Liver (tissue), 3 donors: ENCODE data around the gene SLC2A9.

Experiments used
- FOXA1 ChIP-seq: IDR thresholded peaks from 2 replicates; pipeline ENCODE4 v1.6.1; 2016; ENCODE audit warnings: antibody characterized with exemption
- FOXA2 ChIP-seq: IDR thresholded peaks from 2 replicates; pipeline ENCODE4 v1.6.1; 2016; ENCODE audit warnings: antibody characterized with exemption
- HNF4A ChIP-seq, 2 donors: conservative IDR thresholded peaks; 2 replicates each; pipeline ENCODE4 v1.6.1; 2016; ENCODE audit warnings: antibody characterized with exemption in 2 of 2, mild to moderate bottlenecking in 2 of 2
- JUND ChIP-seq, 2 donors: IDR thresholded peaks; 2 replicates each; pipeline ENCODE4 v1.6.1; 2016; ENCODE audit warnings: antibody characterized with exemption in 2 of 2
- RAD21 ChIP-seq, 2 donors: IDR thresholded peaks; 2 replicates each; pipeline ENCODE4 v1.6.1; 2016; ENCODE audit warnings: antibody characterized with exemption in 2 of 2, mild to moderate bottlenecking in 2 of 2
- TF ChIP-seq, protein P1 (sequence below): IDR thresholded peaks from 2 replicates; pipeline ENCODE4 v1.6.1; 2016; ENCODE audit warnings: antibody characterized with exemption, mild to moderate bottlenecking
- TF ChIP-seq, protein P2 (sequence below): fragments of 150-350 bp; IDR thresholded peaks from 2 replicates; pipeline ENCODE4 v1.5.1; 2017; ENCODE audit warnings: improper control_type of control experiment, low read depth, low read length; ENCODE audit not compliant: missing input control
- TF ChIP-seq, protein P3 (sequence below): IDR thresholded peaks from 2 replicates; pipeline ENCODE4 v1.6.1; 2016; ENCODE audit warnings: antibody characterized with exemption
- donor health status: healthy.
- donor health status: healthy.

DNA sequence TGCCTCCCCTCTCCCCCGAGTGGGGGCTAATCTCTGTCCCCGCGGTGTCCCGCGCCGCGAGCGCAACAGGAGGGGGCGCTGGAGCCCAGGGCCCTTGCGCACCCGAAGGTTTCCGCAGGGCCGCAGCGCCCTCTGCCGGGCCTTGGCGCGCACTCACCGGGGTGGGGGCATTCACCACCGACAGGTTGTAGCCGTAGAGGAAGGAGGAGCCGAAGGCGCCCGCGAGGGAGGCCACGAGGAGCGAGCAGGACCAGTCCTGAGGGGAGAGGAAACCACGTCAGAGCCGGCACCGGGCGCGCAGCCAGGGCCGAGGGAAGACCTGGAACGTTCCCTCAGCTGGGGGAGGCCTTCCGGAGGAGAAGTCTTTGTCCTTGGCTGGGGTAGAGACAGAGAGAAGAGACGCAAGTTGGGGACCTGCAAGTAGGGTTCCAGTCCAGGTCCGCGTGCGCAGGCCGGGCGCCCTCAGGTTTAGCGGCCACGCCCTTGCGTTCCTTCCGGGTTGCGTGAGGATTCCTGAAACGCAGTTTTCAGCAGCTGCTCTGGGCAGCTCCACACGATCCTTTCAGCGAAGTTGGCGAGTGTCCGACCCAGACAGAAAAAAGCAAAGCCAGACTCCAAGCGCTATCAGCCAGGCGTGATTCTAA lies 2.4 kb downstream of the SLC2A9 start:
- TF ChIP-seq, protein P1, sequence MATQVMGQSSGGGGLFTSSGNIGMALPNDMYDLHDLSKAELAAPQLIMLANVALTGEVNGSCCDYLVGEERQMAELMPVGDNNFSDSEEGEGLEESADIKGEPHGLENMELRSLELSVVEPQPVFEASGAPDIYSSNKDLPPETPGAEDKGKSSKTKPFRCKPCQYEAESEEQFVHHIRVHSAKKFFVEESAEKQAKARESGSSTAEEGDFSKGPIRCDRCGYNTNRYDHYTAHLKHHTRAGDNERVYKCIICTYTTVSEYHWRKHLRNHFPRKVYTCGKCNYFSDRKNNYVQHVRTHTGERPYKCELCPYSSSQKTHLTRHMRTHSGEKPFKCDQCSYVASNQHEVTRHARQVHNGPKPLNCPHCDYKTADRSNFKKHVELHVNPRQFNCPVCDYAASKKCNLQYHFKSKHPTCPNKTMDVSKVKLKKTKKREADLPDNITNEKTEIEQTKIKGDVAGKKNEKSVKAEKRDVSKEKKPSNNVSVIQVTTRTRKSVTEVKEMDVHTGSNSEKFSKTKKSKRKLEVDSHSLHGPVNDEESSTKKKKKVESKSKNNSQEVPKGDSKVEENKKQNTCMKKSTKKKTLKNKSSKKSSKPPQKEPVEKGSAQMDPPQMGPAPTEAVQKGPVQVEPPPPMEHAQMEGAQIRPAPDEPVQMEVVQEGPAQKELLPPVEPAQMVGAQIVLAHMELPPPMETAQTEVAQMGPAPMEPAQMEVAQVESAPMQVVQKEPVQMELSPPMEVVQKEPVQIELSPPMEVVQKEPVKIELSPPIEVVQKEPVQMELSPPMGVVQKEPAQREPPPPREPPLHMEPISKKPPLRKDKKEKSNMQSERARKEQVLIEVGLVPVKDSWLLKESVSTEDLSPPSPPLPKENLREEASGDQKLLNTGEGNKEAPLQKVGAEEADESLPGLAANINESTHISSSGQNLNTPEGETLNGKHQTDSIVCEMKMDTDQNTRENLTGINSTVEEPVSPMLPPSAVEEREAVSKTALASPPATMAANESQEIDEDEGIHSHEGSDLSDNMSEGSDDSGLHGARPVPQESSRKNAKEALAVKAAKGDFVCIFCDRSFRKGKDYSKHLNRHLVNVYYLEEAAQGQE: peak; percentile 26
- TF ChIP-seq, protein P2, sequence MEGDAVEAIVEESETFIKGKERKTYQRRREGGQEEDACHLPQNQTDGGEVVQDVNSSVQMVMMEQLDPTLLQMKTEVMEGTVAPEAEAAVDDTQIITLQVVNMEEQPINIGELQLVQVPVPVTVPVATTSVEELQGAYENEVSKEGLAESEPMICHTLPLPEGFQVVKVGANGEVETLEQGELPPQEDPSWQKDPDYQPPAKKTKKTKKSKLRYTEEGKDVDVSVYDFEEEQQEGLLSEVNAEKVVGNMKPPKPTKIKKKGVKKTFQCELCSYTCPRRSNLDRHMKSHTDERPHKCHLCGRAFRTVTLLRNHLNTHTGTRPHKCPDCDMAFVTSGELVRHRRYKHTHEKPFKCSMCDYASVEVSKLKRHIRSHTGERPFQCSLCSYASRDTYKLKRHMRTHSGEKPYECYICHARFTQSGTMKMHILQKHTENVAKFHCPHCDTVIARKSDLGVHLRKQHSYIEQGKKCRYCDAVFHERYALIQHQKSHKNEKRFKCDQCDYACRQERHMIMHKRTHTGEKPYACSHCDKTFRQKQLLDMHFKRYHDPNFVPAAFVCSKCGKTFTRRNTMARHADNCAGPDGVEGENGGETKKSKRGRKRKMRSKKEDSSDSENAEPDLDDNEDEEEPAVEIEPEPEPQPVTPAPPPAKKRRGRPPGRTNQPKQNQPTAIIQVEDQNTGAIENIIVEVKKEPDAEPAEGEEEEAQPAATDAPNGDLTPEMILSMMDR: peak; percentile 72
- TF ChIP-seq HNF4A (conservative IDR thresholded peaks at IDR 0.05): no peak
- peak; percentile 83 to 89 for TF ChIP-seq RAD21 (IDR thresholded peaks at IDR 0.05)
- no peak for TF ChIP-seq JUND (IDR thresholded peaks at IDR 0.05)
- TF ChIP-seq FOXA2: no peak
- TF ChIP-seq FOXA1: no peak
- TF ChIP-seq, protein P3, sequence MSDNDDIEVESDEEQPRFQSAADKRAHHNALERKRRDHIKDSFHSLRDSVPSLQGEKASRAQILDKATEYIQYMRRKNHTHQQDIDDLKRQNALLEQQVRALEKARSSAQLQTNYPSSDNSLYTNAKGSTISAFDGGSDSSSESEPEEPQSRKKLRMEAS: peak; percentile 31
